HG03095 (cell line): ENCODE data around the gene PLPP1.
"Not testable (repeated sequence)": the region's sequence is repeated elsewhere in the genome, so short reads cannot be mapped to it uniquely, and the experiment has no call there.

ENCODE experiments used
- ATAC-seq: cut with Tn5 transposase; IDR thresholded peaks from one replicate; pipeline ENCODE4 v1.9.1; 2021; ENCODE audit warnings: moderate library complexity; ENCODE audit not compliant: unreplicated experiment

Gene PLPP1

GRCh38 chr5:55509097-55509496, 25.7 kb downstream of the PLPP1 start:
- no peak for ATAC-seq

DNA sequence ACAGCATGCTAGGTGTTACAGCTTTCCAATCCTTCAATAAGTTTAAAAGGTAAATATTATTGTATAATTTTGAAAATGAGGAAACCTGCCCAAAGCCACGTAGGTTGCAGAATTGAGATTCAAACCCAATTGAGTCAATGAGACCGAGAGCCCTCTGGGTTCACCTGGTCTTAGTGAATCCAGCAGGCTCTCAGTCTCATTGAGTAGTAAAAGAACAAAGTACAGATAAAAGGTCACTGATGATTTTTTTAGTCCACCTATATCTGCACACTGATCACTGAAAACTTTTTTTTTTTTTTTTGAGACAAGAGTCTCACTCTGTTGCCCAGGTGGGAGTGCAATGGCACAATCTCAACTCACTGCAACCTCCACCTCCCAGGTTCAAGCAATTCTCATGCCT, 27.2 kb downstream of the PLPP1 start:
- ATAC-seq = no peak

DNA sequence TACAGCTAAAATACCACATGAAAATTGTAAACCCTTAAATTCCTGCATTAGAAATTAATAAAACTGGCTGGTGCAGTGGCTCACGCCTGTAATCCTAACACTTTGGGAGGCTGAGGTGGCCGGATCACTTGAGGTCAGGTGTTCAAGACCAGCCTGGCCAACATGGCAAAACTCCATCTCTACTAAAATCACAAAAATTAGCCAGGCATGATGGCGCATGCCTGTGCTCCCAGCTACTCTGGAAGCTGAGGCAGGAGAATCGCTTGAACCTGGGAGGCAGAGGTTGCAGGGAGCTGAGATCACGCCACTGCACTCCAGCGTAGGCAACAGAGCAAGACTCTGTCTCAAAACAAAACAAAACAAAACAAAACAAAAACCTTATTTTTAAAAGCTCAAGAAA, 29.1 kb downstream of the PLPP1 start:
- ATAC-seq = not testable (repeated sequence)

- not testable (repeated sequence) for ATAC-seq
Observed at GRCh38 chr5:55503917-55504316, 30.8 kb downstream of the PLPP1 start.

DNA sequence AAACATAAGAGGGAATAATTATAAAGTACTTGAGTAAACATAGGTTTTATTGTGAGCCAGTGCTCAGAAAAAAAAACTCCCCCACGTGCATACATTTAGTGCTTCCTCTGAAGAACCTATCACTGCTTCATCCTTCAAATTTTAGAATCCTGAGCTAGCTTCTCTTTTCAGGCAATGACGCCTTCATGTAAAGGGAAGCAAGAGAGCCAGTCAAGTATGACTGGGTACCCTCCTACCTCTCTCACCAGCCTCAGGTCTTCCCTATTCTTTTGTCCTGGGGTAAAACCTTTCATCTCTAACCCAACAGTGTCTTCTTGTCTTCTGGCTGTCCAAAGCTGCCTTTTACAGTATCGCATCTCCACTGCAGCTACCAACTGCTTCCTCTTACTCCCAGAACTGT, 32.0 kb downstream of the PLPP1 start:
- no peak for ATAC-seq

GRCh38 chr5:55498457-55498856, 36.3 kb downstream of the PLPP1 start:
- ATAC-seq = no peak

GRCh38 chr5:55497712-55498111, 37.1 kb downstream of the PLPP1 start:
- ATAC-seq = no peak

DNA sequence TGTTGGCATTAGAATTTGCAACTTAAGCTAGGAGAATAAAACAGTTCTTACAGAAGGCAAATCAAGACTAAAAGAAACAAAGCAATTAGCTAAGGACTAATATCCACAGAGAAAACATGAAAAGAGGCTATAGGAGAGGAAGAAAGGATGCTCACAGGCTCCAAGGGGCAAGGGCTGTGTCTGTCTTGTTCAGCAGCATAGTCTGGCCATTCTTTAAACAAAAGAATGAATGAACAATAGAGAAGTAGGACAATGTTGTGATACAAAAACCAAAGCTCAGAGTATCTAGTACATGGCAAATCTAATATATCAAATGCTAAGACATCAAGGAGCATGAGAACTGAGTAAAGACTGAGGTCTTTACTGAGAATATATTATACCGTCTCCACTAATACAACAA, 39.5 kb downstream of the PLPP1 start:
- ATAC-seq = no peak

DNA sequence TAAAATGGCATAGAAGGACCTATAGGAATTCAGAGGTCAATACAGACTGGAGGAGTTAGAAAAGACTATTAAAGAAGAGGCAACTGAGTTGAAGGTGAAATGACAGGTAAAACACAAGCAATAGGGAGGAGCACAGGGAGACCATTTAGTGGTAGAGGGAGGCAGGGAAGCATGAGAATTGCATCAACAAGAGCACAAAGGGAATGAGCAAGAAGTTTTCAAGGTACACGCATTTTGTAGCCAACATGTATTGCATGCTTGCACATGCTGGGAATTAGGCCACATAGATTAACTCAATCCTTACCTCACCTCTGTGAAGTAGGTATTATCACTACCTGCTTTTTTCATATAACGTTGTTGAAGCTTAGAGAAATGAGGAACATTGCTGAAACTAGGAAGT, 42.3 kb downstream of the PLPP1 start:
- no peak for ATAC-seq

DNA sequence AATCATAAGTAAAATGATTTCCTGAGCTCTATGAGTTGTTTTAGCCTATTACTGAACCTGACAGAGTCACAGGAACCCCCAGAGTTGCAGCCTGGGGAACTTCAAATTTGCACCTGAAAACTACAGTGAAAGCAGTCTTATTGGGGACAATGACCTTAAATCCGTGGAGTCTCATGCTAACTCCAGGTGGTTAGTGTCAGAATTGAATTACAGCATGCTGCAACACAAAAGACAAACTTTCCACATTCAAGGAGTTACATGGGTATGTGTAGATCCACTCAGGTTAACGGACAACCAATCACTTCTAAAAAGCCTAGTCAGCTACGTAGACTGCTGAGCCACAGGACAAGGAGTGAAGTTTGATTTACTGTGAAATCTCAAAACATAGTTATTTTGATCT, 49.7 kb downstream of the PLPP1 start:
- ATAC-seq = no peak

DNA sequence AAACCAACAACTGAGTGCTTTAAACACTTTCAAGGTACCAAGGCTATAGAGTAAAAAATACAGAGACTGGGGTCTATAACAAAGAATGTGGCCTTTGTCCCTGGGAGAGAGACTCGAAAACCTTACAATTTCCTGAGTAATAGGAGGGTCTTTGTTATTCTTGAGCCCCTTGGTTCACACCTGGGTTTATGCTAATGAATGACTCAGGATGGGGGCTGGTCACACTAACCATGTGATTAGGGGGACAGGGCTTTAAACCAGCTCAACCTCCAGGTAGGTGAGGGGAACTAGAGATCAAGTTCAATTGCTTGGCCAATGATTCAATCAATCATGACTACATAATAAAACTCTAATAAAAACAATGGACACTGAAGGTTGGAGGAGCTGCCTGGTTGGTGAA, 50.2 kb downstream of the PLPP1 start:
- ATAC-seq = no peak

GRCh38 chr5:55483885-55484284, 50.9 kb downstream of the PLPP1 start:
- no peak for ATAC-seq

GRCh38 chr5:55481293-55481855, 53.4 kb downstream of the PLPP1 start:
- ATAC-seq = no peak

DNA sequence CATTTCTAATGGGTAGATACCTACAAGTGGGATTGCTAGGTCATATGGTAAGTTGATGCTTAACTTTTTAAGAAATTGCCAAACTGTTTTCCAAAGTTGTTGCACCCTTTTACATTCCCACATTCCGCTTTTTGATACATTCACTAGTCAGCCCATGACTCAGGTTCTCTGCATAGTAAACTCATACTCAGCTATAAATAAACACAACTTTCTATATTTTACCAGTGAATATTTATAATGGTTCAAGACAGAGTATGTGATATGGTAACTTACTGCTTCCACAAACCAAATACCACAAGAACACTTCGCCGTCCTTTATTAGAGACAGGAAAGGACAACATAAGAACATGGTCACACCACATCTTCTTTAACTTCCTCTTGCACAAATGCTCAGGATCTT, 54.0 kb downstream of the PLPP1 start:
- ATAC-seq = no peak

DNA sequence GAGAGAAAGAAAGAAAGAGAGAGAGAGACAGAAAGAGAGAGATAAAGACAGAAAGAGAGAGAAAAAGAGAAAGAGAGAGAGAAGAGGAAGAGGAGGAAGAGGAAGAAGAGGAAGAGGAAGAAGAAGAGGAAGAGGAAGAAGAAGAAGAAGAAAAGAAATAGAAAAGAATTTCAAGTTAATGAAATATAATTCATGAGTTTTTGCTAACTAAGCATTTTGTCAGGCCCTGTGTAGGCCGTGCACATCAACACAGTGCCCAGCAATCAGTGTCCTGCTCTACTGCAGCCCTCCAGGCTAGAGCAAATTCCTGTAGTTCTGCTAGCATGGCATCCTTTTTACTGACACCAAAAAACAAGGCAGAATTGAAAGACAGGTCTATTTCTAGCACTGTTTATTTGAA, 62.1 kb downstream of the PLPP1 start:
- no peak for ATAC-seq

DNA sequence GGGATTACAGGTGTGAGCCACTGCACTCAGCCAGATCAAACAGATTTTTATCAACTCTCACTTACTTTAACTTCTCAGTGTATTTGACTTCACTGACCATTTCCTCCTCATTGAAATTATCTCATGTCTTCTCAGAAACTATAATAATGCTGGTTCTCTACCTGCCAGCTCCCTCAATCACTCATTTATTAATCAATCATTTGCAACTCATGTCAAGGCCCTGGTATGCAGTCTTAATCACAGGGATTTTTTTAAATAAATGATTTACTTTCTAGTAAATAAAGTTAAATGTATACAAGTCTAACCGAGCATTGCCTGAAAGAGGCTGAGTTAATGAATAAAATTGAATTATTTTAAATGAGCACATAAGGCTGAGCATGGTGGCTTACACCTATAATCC, 63.3 kb downstream of the PLPP1 start:
- no peak for ATAC-seq

DNA sequence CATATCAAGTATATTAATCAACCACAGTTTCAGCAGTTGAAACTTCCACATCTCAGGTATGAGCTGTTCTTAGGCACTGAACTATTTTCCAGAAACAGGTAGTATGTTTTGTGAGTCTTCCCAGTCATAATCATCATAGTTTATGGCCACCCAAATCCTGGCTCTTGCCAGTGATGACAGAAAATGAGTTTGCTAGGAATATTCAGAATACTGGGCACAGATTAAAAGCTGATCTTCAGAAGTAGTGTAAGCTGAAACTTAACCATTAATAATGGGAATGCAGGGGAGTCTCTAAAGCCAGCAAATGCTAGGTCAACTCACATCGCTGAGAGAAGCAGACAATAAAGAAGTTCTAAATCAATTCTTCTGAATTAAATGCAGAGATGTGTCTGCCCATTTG, 64.5 kb downstream of the PLPP1 start:
- no peak for ATAC-seq

- no peak for ATAC-seq
Observed at GRCh38 chr5:55469839-55470238, 64.9 kb downstream of the PLPP1 start.

- no peak for ATAC-seq
Observed at GRCh38 chr5:55467862-55468551, 66.8 kb downstream of the PLPP1 start.

- no peak for ATAC-seq
Observed at GRCh38 chr5:55463613-55464012, 71.2 kb downstream of the PLPP1 start.

GRCh38 chr5:55459572-55459971, 75.2 kb downstream of the PLPP1 start:
- ATAC-seq = no peak

DNA sequence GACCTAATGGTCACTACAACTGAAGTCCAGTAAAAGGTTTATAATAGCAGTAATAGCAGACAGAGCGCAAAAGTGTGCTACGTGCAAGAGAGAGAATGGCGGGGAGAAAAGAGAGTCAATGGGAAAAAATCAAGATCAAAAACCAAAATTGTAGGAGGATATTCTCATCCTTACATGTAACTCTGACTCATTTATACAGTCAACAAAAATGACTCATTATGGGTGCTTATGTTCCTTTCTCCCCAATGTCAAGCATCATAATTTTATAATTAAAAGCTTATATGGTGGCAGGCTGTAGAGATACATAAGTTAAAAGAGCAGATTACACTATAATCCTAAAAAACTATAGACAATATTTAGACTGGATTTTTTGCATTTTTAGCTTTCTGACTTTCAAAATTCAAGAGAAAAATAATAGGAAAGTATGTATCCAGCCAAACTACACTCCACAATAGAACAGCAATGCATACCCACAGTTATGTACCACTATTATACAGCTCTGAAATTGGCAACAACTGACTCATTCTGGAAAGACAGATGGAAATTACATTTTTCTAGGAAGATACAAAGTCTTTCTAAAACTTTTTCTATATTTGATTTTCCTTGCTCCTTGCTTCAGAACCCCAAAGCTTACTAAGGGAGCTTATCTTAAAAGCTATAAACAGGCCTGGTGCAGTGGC, 78.4 kb downstream of the PLPP1 start:
- ATAC-seq = no peak

DNA sequence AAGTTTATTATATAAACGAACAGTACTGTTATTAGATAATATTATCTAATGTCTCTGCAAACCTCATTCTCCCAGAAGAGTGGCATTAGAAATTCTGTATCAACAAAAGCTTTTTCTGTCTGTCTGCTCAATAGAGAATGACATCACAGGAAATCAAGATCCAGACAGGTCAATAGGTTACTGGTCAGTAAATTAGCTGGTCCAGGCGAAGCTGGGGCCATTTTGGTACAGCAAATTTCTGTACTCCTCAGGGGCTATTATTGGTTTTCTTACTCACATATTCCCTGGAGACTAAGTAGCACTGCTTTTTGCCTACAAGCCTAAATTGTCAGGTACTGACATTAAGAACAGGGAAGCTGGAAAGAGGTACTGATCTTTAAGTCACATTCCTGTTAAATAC, 80.5 kb downstream of the PLPP1 start:
- no peak for ATAC-seq
